HG03520 (cell line): ENCODE measurements around the gene DDX6.
"Not testable (repeated sequence)": the region's sequence is repeated elsewhere in the genome, so short reads cannot be mapped to it uniquely, and the experiment has no call there.

Source experiments
- ATAC-seq: cut with Tn5 transposase; IDR thresholded peaks from one replicate; pipeline ENCODE4 v1.9.1; 2021; ENCODE audit warnings: mild to moderate bottlenecking, moderate library complexity; ENCODE audit not compliant: unreplicated experiment

The DDX6 gene

GRCh38 chr11:118746988-118747585 is 43.9 kb downstream of the DDX6 start:
- no peak for ATAC-seq

- no peak for ATAC-seq
Observed at GRCh38 chr11:118744046-118744445, 46.9 kb downstream of the DDX6 start.

- ATAC-seq: no peak
Observed at GRCh38 chr11:118742304-118742703, 48.7 kb downstream of the DDX6 start.

GRCh38 chr11:118740892-118741291 is 50.1 kb downstream of the DDX6 start:
- ATAC-seq: no peak

- no peak for ATAC-seq
Observed at GRCh38 chr11:118735203-118735602, 55.8 kb downstream of the DDX6 start.

GRCh38 chr11:118734031-118734430 is 56.9 kb downstream of the DDX6 start:
- no peak for ATAC-seq

- not testable (repeated sequence) for ATAC-seq
Observed at GRCh38 chr11:118729753-118730152, 61.2 kb downstream of the DDX6 start.

- not testable (repeated sequence) for ATAC-seq
Observed at GRCh38 chr11:118728112-118728511, 62.9 kb downstream of the DDX6 start.

GRCh38 chr11:118727721-118728066 is 63.3 kb downstream of the DDX6 start:
- ATAC-seq: not testable (repeated sequence)

- ATAC-seq: not testable (repeated sequence)
Observed at GRCh38 chr11:118727001-118727720, 63.8 kb downstream of the DDX6 start.

GRCh38 chr11:118721478-118722015 is 69.4 kb downstream of the DDX6 start:
- ATAC-seq: not testable (repeated sequence)

GRCh38 chr11:118720740-118721139 is 70.2 kb downstream of the DDX6 start:
- ATAC-seq: not testable (repeated sequence)

- ATAC-seq: not testable (repeated sequence)
Observed at GRCh38 chr11:118720078-118720477, 70.9 kb downstream of the DDX6 start.

- not testable (repeated sequence) for ATAC-seq
Observed at GRCh38 chr11:118718562-118718961, 72.4 kb downstream of the DDX6 start.

- not testable (repeated sequence) for ATAC-seq
Observed at GRCh38 chr11:118717733-118718132, 73.2 kb downstream of the DDX6 start.

- not testable (repeated sequence) for ATAC-seq
Observed at GRCh38 chr11:118717221-118717620, 73.7 kb downstream of the DDX6 start.

- no peak for ATAC-seq
Observed at GRCh38 chr11:118715837-118716260, 75.1 kb downstream of the DDX6 start.

GRCh38 chr11:118715245-118715831 is 75.6 kb downstream of the DDX6 start:
- ATAC-seq: no peak

GRCh38 chr11:118714816-118715215 is 76.1 kb downstream of the DDX6 start:
- ATAC-seq: no peak

GRCh38 chr11:118714416-118714815 is 76.5 kb downstream of the DDX6 start:
- ATAC-seq: not testable (repeated sequence)

- no peak for ATAC-seq
Observed at GRCh38 chr11:118708296-118708695, 82.7 kb downstream of the DDX6 start.

- ATAC-seq: no peak
Observed at GRCh38 chr11:118706546-118706825, 84.5 kb downstream of the DDX6 start.
